Sigmoid colon (tissue), 7 donors: ENCODE results near the gene GLIPR1L2. TPM values are rescaled to one million over a fixed set of nuclear protein-coding genes. Genes with fewer than 3 reads are reported as not detected.

Source experiments
- DNase-seq: peaks from one replicate; pipeline ENCODE4 v3.0.0-alpha.2; 2019
- H3K27ac ChIP-seq, 4 donors: fragments of 200-600 bp; sonication (generic); one replicate each; pipeline ENCODE4 v1.5.1; 2016 to 2019; ENCODE audit warnings: mild to moderate bottlenecking in 1 of 4
- H3K27me3 ChIP-seq, 3 donors: fragments of 200-600 bp; sonication (generic); one replicate each; pipeline ENCODE4 v1.5.1; 2019; ENCODE audit warnings: mild to moderate bottlenecking in 1 of 3
- H3K36me3 ChIP-seq, 4 donors: fragments of 200-600 bp; sonication (generic); one replicate each; pipeline ENCODE4 v1.5.1; 2016 to 2019
- H3K4me1 ChIP-seq, 4 donors: fragments of 200-600 bp; sonication (generic); one replicate each; pipeline ENCODE4 v1.5.1; 2017 to 2019
- H3K4me3 ChIP-seq, 4 donors: fragments of 200-600 bp; sonication (generic); one replicate each; pipeline ENCODE4 v1.5.1; 2017 to 2019; ENCODE audit warnings: mild to moderate bottlenecking in 2 of 4, moderate library complexity in 1 of 4
- H3K9me3 ChIP-seq, 4 donors: fragments of 200-600 bp in 3 of 4; sonication (generic) in 3 of 4; one replicate each; pipeline versions ENCODE4 v1.5.1 to v1.6.1; 2013 to 2019
- CTCF ChIP-seq, 4 experiments: fragments of 450-650 bp in 3 of 4; fragments of 200-600 bp in 1 of 4; IDR thresholded peaks; one replicate each; pipeline ENCODE4 v1.5.1; 2016 to 2019; ENCODE audit warnings: antibody characterized with exemption in 4 of 4, mild to moderate bottlenecking in 3 of 4, moderate library complexity in 2 of 4
- EP300 ChIP-seq, 4 donors: sonication (generic); formaldehyde crosslinking; IDR thresholded peaks; one replicate each; pipeline ENCODE4 v1.6.1; 2017; ENCODE audit warnings: antibody characterized with exemption in 4 of 4
- POLR2A ChIP-seq, 2 donors: fragments of 450-650 bp; IDR thresholded peaks; one replicate each; pipeline ENCODE4 v1.6.1; 2016; ENCODE audit warnings: antibody characterized with exemption in 2 of 2, mild to moderate bottlenecking in 2 of 2, moderate library complexity in 2 of 2
- POLR2AphosphoS5 ChIP-seq, 4 donors: sonication (generic); formaldehyde crosslinking; IDR thresholded peaks; one replicate each; pipeline ENCODE4 v1.6.1; 2017; ENCODE audit warnings: antibody characterized with exemption in 4 of 4
- whole genome bisulfite sequencing, 2 donors: extraction: QIAGEN DNeasy Blood & Tissue Kit; methylation state at CpG; one replicate each; pipeline ENCODE4 v1.1.7; 2013; 5-methylcytosine and 5-hydroxymethylcytosine counted together
- intact Hi-C: fragments of 100-400 bp; cut with DNase I; formaldehyde crosslinking; loops from one replicate; pipeline ENCODE4 v1.15.1; 2023
- polyA plus RNA-seq, 3 donors: library from polyadenylated mRNA; stranded (reverse); fragments of 200-250 nt; gene quantifications; one replicate each; pipeline ENCODE4 v1.2.3, GENCODE V29; 2013
- total RNA-seq, 4 donors: library from RNA; depleted of rRNA; stranded (reverse); fragments of >200 nt; gene quantifications; one replicate each; pipeline ENCODE4 v1.1.0, GENCODE V29; 2016
- donor health status: healthy with polysubstance abuse.
- donor health status: Bipolar disorder and iron deficiency.
- donor health status: healthy.

GLIPR1L2 gene
- total and polyA plus RNA-seq, 7 donors: 0.47 to 3.0 (median 1.1) TPM; not detected in 3

- TF ChIP-seq POLR2AphosphoS5 (IDR thresholded peaks at IDR 0.05) (no peak), POLR2A (IDR thresholded peaks at IDR 0.05) (no peak), EP300 (IDR thresholded peaks at IDR 0.05) (no peak), CTCF (IDR thresholded peaks at IDR 0.05) (no peak)
- DNase-seq: no peak
- no peak overlapping the region for H3K4me3 ChIP-seq
- no peaks in the 10 kb centered on the region for H3K4me1 ChIP-seq
- H3K36me3 ChIP-seq: no peaks in the 10 kb centered on the region
- no peaks in the 10 kb centered on the region for H3K27me3 ChIP-seq
- intact Hi-C loops: no loop called here
- peaks cover 0 to 2% (median 0%) of the 10 kb centered on the region in 4 donors for H3K9me3 ChIP-seq
- no peak overlapping the region for H3K27ac ChIP-seq
Observed at GRCh38 chr12:75460204-75460603, 69.3 kb downstream of the GLIPR1L2 start.

GRCh38 chr12:75471902-75472890 lies 81.3 kb downstream of the GLIPR1L2 start:
- no peak for DNase-seq
- no peak overlapping the region for H3K4me3 ChIP-seq
- no peaks in the 10 kb centered on the region for H3K27me3 ChIP-seq
- H3K4me1 ChIP-seq: no peaks in the 10 kb centered on the region
- intact Hi-C loops: no loop called here
- H3K9me3 ChIP-seq: no peaks in the 10 kb centered on the region
- 77 to 85% methylated on average over 6 of the region's 6 CpGs for WGBS, 2 donors
- TF ChIP-seq POLR2AphosphoS5 (IDR thresholded peaks at IDR 0.05) (no peak), POLR2A (IDR thresholded peaks at IDR 0.05) (no peak), CTCF (IDR thresholded peaks at IDR 0.05) (no peak), EP300 (IDR thresholded peaks at IDR 0.05) (no peak)
- no peaks in the 10 kb centered on the region for H3K36me3 ChIP-seq
- H3K27ac ChIP-seq: no peak overlapping the region

- H3K27me3 ChIP-seq: no peaks in the 10 kb centered on the region
- no peak for DNase-seq
- H3K27ac ChIP-seq: no peak overlapping the region
- no peaks in the 10 kb centered on the region for H3K36me3 ChIP-seq
- WGBS, 2 donors: 62 to 77% methylated on average over 2 of the region's 2 CpGs
- no peak overlapping the region for H3K4me3 ChIP-seq
- intact Hi-C loops: no loop called here
- H3K9me3 ChIP-seq: no peaks in the 10 kb centered on the region
- H3K4me1 ChIP-seq: peaks cover 0 to under 1% (median 0%) of the 10 kb centered on the region in 4 donors
- TF ChIP-seq CTCF (IDR thresholded peaks at IDR 0.05) (no peak), EP300 (IDR thresholded peaks at IDR 0.05) (no peak), POLR2A (IDR thresholded peaks at IDR 0.05) (no peak), POLR2AphosphoS5 (IDR thresholded peaks at IDR 0.05) (no peak)
Observed at GRCh38 chr12:75474116-75474515, 83.2 kb downstream of the GLIPR1L2 start.

- no peak overlapping the region for H3K27ac ChIP-seq
- no peaks in the 10 kb centered on the region for H3K9me3 ChIP-seq
- H3K4me1 ChIP-seq: peaks cover 0 to 8% (median under 1%) of the 10 kb centered on the region in 4 donors
- no peak for DNase-seq
- no peaks in the 10 kb centered on the region for H3K36me3 ChIP-seq
- no peaks in the 10 kb centered on the region for H3K27me3 ChIP-seq
- no peak overlapping the region for H3K4me3 ChIP-seq
- intact Hi-C loops: no loop called here
- 92 to 93% methylated on average over 1 of the region's 1 CpG for WGBS, 2 donors
- TF ChIP-seq POLR2AphosphoS5 (IDR thresholded peaks at IDR 0.05) (no peak), CTCF (IDR thresholded peaks at IDR 0.05) (no peak), EP300 (IDR thresholded peaks at IDR 0.05) (no peak), POLR2A (IDR thresholded peaks at IDR 0.05) (no peak)
Observed at GRCh38 chr12:75476071-75476470, 85.2 kb downstream of the GLIPR1L2 start.
